ENCODE results near the gene FREM3. TPM values are rescaled to one million over a fixed set of nuclear protein-coding genes. Genes with fewer than 3 reads are reported as not detected.

The FREM3 gene
- total RNA-seq, 1 experiment from 2014 or later, result not detected

DNA sequence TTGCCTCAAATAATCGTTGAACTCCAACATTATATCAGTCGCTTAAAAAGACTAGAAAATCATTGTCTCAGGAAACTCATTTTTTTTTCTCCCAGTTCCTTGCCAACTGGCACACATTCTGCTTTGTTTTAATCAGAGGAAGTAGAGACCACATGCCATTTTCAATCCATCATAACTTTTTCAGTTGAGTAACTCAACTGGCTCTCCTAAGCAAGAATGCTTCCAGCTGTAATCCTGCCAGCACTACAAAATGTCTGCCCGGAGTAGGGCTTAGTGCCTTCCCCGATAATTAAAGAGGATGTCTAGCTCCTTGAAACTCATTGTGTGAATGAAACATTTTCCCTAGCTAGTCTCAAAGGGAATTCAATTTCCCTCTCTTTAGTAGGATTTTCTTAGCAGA lies 33.0 kb downstream of the FREM3 start:
- DNase-seq (ENCODE audit: low read depth), result no peak

DNA sequence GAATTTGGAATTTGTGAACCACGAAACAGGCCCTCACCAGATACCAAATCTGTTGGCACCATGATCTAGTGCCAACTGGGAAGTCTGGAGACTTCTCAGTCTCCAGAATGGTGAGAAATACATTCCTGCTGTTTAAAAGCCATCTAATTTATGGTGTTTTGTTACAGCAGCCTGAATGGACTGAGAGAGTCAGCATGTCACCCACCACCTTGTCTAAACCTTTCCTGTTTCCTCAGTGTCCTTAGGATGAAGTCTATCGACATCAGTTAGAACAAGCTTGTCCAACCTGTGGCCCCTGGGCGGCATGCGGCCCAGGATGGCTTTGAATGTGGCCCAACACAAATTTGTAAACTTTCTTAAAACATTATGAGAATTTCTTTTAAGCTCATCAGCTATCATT lies 42.1 kb downstream of the FREM3 start:
- no peak for DNase-seq (ENCODE audit: low read depth)

DNA sequence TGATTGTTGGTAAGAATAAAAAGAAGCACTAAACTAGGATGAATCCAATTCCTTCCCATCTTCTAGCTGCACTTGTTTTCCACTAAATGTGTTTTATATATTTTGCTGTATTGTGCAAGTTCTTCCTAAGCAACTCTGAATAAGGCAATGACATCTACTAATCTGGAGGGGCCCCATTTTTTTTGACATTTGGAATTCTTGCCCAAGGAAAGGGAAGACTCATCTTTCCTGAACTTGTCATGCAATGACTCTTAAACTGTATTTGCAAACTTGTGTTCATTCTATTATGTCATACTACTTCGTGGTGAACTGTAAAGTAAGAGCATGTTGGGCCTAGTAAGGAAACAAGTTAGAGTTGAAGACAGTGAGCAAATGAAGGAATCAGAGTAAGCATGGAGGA lies 45.9 kb downstream of the FREM3 start:
- no peak for DNase-seq (ENCODE audit: low read depth)

DNA sequence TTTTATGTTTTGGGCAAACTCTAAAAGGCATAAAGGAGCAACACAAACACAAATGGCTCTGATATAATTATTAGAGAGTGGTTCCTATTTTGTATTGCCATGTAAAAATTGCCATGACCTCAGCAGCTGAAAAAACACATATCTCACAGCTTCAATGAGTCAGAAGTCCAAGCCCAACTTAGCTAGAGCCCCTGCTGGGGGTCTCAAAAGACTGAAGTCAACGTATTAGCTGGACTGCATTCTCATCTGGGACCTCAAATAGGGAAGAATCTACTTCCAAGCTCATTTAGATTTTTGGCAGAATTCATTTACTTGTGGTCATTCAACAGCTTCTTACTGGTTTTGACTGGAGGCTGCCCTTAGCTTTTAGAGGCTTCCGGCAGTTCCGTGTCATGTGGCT lies 47.4 kb downstream of the FREM3 start:
- no peak for DNase-seq (ENCODE audit: low read depth)

DNA sequence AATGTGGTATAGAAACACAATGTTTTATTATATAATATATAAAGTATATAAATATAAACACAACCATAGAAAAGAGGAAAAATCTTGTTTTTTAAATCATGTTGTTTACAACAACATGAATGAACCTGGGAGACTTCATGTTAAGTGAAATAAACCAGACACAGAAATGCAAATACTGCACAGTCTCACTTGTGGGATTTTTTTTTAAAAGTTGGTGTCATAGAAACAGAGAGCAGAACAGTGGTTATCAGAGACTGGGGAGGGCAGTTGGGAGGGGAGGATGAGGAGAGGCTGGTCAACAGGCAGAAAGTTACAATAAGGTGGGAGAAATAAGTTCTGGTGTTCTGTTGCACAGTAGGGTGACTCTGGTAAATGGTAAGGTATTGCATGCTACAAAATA lies 57.1 kb downstream of the FREM3 start:
- no peak for DNase-seq (ENCODE audit: low read depth)

DNA sequence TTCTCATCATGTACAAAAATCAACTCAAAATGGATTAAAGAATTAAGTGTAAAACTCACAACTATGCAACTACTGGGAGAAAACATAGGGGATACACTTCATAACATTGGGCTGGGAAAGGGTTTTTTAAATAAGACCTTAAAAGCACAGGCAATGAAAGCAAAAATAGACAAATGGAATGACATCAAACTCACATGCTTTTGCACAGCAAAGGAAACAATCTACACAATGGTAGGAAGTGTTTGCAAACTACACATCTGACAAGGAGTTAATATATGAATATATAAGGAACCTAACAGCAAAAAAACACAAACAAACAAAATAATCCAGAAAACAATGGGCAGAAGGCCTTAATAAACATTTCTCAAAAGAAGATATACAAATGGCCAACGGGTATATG lies 57.9 kb downstream of the FREM3 start:
- no peak for DNase-seq (ENCODE audit: low read depth)

DNA sequence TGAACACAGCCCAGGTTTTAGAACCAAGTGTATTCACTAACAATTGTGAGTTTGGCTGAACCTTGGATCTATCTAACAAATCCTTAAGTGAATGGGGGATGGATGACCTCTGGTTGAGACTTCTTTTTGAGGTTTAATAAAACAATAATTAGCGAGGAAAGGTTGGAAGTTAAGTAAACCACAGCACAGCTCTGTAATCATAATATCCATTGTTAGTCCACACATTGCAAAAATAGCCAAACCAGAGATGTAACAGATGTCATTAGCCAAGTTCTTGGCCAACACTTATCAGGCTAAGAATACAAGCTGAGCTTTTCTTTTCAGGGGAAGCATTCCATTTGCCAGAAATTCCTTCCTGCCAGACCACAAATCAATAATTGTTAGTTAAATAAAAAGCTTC lies 59.1 kb downstream of the FREM3 start:
- DNase-seq (ENCODE audit: low read depth), result no peak

DNA sequence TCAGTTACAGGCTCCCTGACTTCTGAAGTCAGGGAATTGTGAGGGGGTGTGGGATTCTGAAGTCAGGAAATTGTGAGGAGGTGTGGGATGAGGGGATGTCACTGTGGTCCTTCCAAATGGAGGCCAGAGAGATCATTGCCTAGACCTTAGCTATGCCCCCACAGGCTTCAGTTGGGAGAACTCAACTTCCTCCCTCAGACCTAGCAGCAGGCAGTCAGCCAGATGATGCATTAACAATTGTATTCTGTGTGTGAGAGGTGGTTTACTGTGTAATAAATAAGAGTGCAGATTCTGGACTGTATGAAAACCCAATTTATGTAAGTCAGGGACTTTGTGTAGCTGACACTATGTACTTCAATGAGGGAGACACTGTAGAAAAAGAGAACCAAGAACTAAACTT lies 65.7 kb downstream of the FREM3 start:
- no peak for DNase-seq (ENCODE audit: low read depth)

DNA sequence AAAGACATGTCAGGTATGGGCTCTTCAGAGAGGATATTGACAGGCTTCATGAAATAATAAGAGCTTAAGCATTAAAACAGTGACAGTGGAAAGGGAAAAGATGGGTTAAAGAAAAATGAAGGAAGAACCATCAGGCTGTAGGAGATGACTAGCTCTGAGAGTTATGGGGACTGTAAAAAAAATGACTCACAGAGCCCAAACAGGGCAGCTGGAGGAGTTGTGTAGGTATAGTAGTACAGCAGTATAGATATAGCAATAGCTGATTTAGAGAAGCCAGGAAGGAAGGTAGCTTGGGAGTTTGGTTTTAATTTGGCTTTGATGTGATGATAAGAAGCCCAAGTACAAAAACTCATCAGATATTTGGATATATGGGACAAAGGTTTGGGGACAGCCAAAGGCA lies 66.6 kb downstream of the FREM3 start:
- no peak for DNase-seq (ENCODE audit: low read depth)

DNA sequence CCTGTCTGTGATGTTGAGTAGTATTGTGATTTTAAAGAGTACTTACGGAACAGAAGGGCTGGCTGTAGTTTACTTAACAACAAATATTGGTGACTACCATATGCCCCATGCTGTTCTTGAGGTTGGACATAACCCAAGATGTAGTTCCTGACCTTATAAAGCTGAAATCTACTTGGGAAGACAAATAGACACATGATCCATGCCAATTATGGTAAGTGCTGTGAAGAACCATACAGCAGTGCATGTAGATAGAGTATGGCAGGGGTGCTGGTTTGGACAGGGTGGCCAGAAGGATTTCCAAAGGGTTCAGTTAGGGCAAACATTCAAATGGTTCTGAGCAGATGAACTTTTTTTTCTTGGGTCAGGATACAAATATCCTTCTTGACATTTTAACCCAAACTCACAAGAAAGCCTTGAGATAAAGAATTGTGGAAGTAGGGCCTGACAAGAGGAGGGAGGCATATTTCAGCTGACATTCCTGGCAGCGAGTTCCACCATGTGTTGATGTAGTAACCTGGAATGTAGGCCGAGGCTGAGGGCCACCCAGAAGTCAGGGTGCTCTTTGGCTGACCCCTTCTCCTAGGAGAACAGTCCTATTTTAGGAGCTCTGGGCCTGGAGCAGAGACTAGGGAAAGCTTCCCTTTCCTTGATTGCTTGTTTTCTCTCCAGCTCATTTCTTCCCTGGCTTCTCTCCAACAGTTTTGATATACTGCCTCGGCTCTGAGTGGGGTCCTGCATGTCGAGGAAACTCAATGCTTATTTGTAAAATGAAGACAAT lies 74.2 kb downstream of the FREM3 start:
- no peak for DNase-seq (ENCODE audit: low read depth)

DNA sequence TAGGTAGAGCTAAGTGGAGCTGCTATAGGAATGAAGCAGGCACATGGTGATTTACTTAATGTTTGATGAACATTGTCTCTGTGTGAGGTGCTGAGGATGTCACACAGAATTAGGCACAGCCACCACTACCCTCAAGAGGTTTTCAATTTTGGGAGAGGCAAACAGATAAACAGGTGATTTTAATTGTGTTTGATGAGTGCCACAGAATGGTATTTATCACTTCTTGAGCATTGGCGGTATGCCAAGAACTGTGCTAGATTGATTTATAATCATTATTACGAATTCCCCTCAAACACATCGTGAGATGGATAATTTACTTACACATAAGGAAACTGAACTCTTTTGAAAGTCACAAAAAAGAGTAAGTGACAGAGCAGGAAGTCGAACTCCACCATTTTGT lies 74.8 kb downstream of the FREM3 start:
- no peak for DNase-seq (ENCODE audit: low read depth)

DNA sequence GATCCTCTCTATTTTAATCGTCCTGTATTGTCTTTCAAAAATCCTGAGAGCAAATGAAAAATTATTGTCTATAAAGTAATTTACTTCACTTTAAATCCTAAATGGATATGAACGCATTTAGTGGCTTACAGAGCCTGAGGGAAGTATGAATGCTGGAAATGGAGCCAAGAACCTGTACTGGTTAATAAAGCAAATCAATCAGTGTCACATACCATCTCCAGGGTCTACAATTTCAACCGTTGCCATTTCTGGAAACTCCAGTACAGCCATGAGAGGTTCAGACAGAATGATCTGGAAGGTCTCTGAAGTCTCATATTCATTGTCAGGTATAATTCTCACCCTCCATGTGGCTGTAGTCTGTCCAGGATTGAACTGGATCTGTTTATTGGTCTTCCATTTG lies 76.6 kb downstream of the FREM3 start:
- no peak for DNase-seq (ENCODE audit: low read depth)

DNA sequence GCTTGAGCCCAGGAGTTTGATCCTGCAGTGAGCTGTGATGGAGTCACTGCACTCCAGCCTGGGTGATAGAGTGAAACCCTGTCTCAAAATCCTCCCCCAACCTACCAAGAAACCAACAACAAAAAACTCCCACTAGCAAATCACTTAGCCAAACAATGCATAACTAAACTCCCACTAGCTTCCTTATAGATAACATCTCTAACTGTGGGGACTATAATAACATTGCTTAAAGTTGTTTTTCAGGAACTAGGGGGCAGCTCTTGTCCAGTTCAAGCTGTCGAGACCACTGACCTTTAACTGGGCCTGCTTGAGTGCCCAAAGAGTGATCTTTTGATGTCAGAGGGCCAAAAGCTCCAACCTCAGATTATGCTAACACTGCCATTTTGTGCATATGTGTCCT lies 81.7 kb downstream of the FREM3 start:
- no peak for DNase-seq (ENCODE audit: low read depth)

DNA sequence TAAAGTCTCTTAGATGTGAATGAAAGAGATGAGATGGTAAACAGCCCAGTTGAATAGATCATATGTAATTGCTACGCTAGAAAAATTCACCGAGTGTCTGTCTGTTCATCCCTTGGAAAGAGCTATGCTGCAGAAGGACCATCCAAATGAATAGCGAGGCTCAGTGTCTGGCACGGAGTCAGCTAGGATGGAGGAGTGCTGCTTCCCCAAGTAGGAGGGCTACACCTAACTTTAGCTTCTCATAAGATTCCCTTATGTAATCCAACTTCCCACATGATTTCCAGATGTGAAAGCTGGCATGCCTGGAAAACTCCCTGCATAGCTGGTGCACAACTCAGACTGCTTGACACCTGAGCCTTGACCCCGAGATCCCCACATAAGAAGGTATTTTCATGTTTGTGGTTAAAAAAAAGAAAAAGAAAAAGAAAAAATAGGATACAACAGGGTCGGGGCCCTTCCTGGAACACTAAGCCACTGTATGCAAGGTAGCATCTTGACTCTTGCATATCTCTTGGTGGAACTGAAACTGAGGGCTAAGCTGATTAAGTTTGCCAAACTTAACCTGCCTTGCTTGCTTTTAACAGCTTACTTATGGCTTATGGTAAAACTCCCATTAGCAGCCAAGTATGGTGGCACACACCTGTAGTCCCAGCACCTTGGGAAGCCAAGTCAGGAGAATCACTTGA lies 82.3 kb downstream of the FREM3 start:
- DNase-seq (ENCODE audit: low read depth), result no peak

DNA sequence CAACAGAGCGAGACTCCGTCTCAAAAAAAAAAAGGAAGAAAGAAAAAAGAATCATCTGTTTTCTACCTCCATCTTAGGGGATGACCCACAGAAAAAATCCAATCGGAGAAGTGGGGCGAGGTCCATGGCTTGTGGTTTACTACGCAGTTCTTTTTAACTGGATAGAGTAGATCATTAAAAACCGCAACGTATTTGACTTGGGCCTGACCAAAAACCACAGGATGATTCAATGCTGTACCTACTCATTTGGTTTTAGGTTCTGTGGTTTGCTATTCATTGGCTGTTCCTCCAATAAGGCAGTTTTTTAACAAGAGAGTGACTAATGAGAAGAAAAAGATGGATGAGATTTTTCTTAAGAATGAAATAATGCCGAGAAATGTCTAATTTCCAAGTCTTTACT lies 83.7 kb downstream of the FREM3 start:
- DNase-seq (ENCODE audit: low read depth), result peak; percentile 2

DNA sequence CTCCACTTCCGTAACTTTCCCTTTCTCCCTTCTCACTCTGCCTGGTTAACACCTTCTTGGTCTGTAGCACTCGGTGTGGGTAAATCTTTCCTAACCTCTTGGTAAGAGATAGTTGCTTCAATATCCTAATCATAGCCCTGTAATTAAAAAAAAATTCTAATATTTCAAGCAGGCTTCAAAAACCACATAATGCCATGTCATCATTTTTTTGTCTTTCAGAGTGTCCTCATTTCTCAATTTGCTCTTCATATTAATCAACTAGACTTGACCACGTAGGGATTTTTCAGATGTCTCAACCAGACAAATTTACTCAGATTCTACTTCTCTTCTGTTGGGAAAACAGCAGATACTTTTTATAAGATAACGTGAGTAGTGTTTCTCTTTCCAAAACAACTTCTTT lies 91.0 kb downstream of the FREM3 start:
- no peak for DNase-seq (ENCODE audit: low read depth)

DNA sequence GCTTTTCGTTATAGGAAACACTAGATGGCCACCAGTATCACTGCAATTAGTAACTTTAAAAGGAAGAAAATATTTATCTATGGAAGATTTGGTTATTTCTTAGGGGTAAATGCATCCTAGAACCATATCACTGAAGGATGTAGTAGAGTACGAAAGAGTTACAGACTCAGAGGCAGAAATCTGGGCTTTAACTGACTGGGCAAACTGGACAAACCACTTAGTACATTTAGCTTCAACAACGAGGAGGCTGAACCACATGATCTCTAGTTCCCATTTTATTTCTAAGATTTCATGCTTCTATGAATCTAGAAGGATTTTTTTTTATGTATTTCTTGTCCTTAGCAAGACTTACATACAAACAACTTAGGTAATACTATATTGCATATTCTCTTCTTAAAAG lies 94.0 kb downstream of the FREM3 start:
- no peak for DNase-seq (ENCODE audit: low read depth)

DNA sequence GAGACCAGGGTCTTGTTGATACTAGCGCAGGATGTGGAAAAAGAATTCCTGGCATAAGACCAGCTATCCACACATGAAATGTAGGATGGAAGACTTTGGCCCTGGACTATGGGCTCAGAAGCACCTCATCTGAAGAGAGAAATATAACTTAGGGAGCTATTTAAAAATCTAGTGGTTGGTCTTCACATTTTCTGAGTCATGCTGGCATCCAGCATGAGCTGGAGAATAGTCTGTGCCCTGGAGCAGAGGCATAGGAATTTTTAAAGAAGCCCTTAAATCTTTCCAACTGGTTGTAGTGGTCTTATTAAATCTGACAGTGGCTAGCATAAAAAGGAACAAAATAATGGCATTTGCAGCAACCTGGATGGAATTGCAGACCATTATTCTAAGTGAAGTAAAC lies 100.6 kb downstream of the FREM3 start:
- no peak for DNase-seq (ENCODE audit: low read depth)

DNA sequence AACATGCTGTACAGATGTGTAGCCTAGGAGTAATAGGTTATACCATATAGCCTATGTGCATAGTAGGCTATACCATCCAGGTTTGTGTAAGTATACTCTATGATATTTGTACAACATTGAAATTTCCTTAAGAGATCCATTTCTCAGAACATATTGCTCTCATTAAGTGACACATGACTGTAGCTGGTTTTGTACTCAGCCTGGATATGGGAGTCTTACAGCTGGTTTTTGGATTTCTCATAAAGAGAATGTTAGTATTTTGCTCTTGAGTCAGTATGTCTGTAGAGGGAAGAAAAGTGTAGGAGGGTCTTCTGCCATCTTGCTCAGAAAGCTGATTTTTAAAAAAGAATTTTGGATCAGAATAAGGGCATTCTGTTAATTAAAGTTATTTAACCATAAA lies 101.7 kb downstream of the FREM3 start:
- DNase-seq (ENCODE audit: low read depth), result no peak

DNA sequence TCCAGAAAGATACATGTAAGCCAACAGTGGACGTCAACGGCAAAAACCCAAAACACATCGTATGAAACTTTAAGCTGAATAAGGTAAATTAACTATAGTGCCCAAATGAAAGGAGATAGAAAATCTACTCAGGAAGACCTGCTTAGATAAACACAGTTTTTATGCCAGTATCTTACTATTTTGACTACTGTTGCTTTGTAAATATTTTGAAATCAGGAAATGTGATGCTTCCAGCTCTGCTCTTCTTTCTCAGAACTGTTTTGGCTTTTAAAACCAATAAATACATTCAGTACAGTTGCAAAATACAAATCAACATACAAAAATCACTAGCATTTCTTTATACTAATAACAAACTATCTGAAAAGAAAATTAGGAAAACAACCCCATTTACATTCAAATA lies 103.2 kb downstream of the FREM3 start:
- DNase-seq (ENCODE audit: low read depth), result no peak

DNA sequence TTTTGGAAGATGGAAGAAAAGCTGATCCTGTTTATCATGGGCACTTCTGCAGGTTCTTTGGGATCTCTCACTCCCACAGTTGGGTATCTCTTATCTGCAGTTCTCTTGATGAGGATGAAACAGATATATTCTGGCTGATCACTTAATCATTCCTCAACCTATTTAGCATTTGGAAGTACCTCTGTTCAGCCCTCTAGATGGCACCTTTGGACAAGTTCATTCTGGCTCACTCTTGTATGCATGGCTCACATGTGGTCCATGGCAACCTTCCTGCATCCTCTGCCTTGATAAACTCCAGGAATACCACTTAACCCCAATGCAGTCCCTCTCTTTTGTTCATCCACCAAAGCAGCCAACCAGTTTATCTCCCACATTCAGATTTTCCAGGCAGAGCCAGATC lies 112.8 kb downstream of the FREM3 start:
- no peak for DNase-seq (ENCODE audit: low read depth)

DNA sequence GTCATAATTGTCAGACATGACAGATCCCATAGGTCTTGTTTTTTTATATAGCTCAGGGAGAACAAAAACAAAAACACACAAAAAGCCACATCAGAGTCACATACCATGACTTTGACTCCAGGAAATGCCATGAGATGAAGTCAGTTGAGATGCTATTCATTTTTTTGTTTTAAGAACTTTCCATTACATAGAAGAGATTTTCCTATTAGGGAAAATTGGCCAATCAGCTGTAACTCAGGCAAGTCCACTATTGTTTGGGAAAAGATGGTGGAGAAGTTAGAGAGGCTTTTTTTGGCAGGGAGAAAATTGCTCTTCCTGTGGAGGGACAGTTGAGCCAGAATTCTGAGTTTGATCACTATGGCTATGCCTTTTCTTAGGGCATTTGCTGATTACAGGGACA lies 114.4 kb downstream of the FREM3 start:
- DNase-seq (ENCODE audit: low read depth), result no peak

DNA sequence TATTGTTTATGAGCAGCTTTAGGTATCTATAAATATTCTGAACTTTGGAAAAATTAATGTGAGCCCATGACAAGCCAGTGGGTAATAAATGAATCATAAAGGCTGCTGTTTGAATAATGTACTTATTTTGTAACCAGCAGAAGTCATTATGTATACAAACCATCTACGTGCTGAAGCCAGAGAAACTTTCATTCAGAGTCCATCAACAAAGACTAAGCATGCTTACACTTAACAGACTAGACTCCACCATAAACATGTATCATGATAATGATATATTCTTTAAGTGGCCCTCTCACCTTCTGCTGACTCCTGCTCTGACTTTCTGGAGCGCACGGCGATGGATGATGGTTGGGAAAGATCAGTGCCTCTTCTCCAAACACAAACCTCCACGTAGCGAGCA lies 114.9 kb downstream of the FREM3 start:
- no peak for DNase-seq (ENCODE audit: low read depth)

Data from Daoy (cell line).